Fibroblast of mammary gland (primary cell): ENCODE data around the gene RBM12.
"Not testable (repeated sequence)": the region's sequence is repeated elsewhere in the genome, so short reads cannot be mapped to it uniquely, and the experiment has no call there.

ENCODE experiments used
- DNase-seq: peaks from one replicate; pipeline ENCODE4 v3.0.0-alpha.2; 2010; ENCODE audit warnings: low read depth
- H3K4me3 ChIP-seq: 2 replicates; pipeline ENCODE4 v1.5.1; 2011; ENCODE audit warnings: low read depth, mild to moderate bottlenecking, low read length, moderate library complexity; ENCODE audit not compliant: control insufficient read depth
- CTCF ChIP-seq: conservative IDR thresholded peaks from 2 replicates; pipeline ENCODE4 v1.5.1; 2011; ENCODE audit warnings: low read depth, low read length, inconsistent platforms; ENCODE audit not compliant: control insufficient read depth, insufficient read depth

The RBM12 gene

GRCh38 chr20:35664466-35665206 lies at the start of gene RBM12, which contains the start of gene CPNE1:
Gene RBM12, minus strand, starts transcription at chr20:35664900. Its CDS starts 9,578 bp downstream, at chr20:35655322.
Gene CPNE1, minus strand, starts transcription at chr20:35664900. Its CDS starts 31,977 bp downstream, at chr20:35632923.
- peak; percentile 91 for DNase-seq
- no peak for TF ChIP-seq CTCF
- peak within 1 kb of the TSS; percentile 68 for H3K4me3 ChIP-seq

- no peak overlapping the region for H3K4me3 ChIP-seq
- no peak for DNase-seq
- TF ChIP-seq CTCF = no peak
These were observed 49.4 kb upstream of the RBM12 start for GRCh38 chr20:35714127-35714526.

GRCh38 chr20:35713120-35713519 lies 48.4 kb upstream of the RBM12 start:
- H3K4me3 ChIP-seq, DNase-seq: not testable (repeated sequence)

- H3K4me3 ChIP-seq = no peak overlapping the region
- no peak for DNase-seq
- TF ChIP-seq CTCF = no peak
These were observed 47.0 kb upstream of the RBM12 start for GRCh38 chr20:35711588-35712209.

GRCh38 chr20:35710884-35711587 lies 46.3 kb upstream of the RBM12 start:
- no peak for DNase-seq
- TF ChIP-seq CTCF = no peak

GRCh38 chr20:35710039-35710438 lies 45.3 kb upstream of the RBM12 start:
- DNase-seq = no peak
- TF ChIP-seq CTCF = no peak
- H3K4me3 ChIP-seq = no peak overlapping the region

More at GRCh38 chr20:35710884-35711587, 46.3 kb upstream of the RBM12 start:
- H3K4me3 ChIP-seq = no peak overlapping the region

GRCh38 chr20:35709259-35709658 lies 44.6 kb upstream of the RBM12 start:
- no peak overlapping the region for H3K4me3 ChIP-seq
- no peak for TF ChIP-seq CTCF
- no peak for DNase-seq
